K562 (cell line): ENCODE data around the gene NIPBL. TPM values are rescaled to one million over a fixed set of nuclear protein-coding genes. Genes with fewer than 3 reads are reported as not detected.

Experiments used
- ATAC-seq: fragments of 200-7000 bp; cut with Tn5 transposase; 3 replicates; pipeline ENCODE4 v1.9.1; 2020; ENCODE audit warnings: moderate library complexity
- BruUV-seq: library from RNA; stranded (reverse); fragments of 400-500 nt; replicated peaks from 2 replicates; lab custom pipeline; 2021; lab: Mats Ljungman, UMichigan
- CTCF ChIA-PET: fragments of 300-600 bp; formaldehyde crosslinking; extraction: SDS; loops from one replicate; lab custom pipeline; 2021; ENCODE audit warnings: low intra/inter-chr PET ratio; lab: Yijun Ruan, JAX
- POLR2A ChIA-PET: fragments of 300-600, 350-650 bp; sonication (Branson Sonifier 250); formaldehyde crosslinking; extraction: SDS; loops from one replicate; lab custom pipeline; 2021; ENCODE audit warnings: antibody characterized with exemption, inconsistent platforms; lab: Yijun Ruan, JAX
- DNase-seq, 4 experiments: peaks; one replicate each; pipeline versions ENCODE4 v3.0.0 to v3.0.0-alpha.2; 2011 to 2018; ENCODE audit warnings: low spot score in 3 of 4, mixed read lengths in 3 of 4; ENCODE audit errors: extremely low read depth in 1 of 4
- FAIRE-seq: peaks from 2 replicates; lab custom pipeline; 2011; peaks lifted over from hg19 to GRCh38; lab: Jason Lieb, UNC
- H2AFZ ChIP-seq: 2 replicates; pipeline ENCODE4 v1.6.0; 2011; ENCODE audit warnings: low read depth, low read length, control low read depth, inconsistent platforms
- H3K27ac ChIP-seq: fragments of 200-600 bp; 3 replicates; pipeline ENCODE4 v1.8.0; 2011; ENCODE audit warnings: low read depth, mild to moderate bottlenecking, control low read depth, inconsistent platforms, low read length, moderate library complexity, mixed read lengths; ENCODE audit errors: extremely low read depth
- H3K27me3 ChIP-seq, 2 experiments: fragments of 300-600 bp in 1 of 2; 2 replicates in 1 of 2; 3 replicates in 1 of 2; pipeline versions ENCODE4 v1.6.0 to v1.8.0; 2011; ENCODE audit warnings: inconsistent platforms in 2 of 2, low read length in 2 of 2, mild to moderate bottlenecking in 1 of 2, mixed read lengths in 1 of 2, moderate library complexity in 1 of 2; ENCODE audit not compliant: control insufficient read depth in 2 of 2, insufficient read depth in 2 of 2
- H3K36me3 ChIP-seq: fragments of 300-600 bp; 3 replicates; pipeline ENCODE4 v1.8.0; 2011; ENCODE audit warnings: mild to moderate bottlenecking, low read length, inconsistent platforms; ENCODE audit not compliant: control insufficient read depth, insufficient read depth
- H3K4me1 ChIP-seq, 2 experiments: fragments of 200-600 bp in 1 of 2; replicated peaks in 1 of 2; 2 replicates in 1 of 2; 3 replicates in 1 of 2; pipeline versions ENCODE4 v1.5.1 to v1.8.0; 2011; ENCODE audit warnings: inconsistent platforms in 2 of 2, low read length in 2 of 2, mild to moderate bottlenecking in 1 of 2, mixed read lengths in 1 of 2, moderate library complexity in 1 of 2; ENCODE audit not compliant: control insufficient read depth in 2 of 2, insufficient read depth in 2 of 2
- H3K4me2 ChIP-seq: 2 replicates; pipeline ENCODE4 v1.6.1; 2011; ENCODE audit warnings: low read length, control low read depth, inconsistent platforms, mixed read lengths; ENCODE audit not compliant: insufficient read depth
- H3K4me3 ChIP-seq: fragments of 200-600 bp; sonication (generic), shearing (Covaris generic); 2 replicates; pipeline ENCODE4 v1.5.1; 2016; ENCODE audit warnings: control low read depth, inconsistent platforms
- H3K79me2 ChIP-seq: fragments of 200-600 bp; 3 replicates; pipeline ENCODE4 v1.8.0; 2011; ENCODE audit warnings: low read length, inconsistent platforms; ENCODE audit not compliant: control insufficient read depth, insufficient read depth
- H3K9ac ChIP-seq, 2 experiments: 2 replicates each; pipeline versions ENCODE4 v1.6.0 to v1.6.1; 2011; ENCODE audit warnings: low read depth in 2 of 2, low read length in 2 of 2, control low read depth in 1 of 2, inconsistent platforms in 1 of 2, mild to moderate bottlenecking in 1 of 2, mixed read lengths in 1 of 2; ENCODE audit not compliant: insufficient read depth in 1 of 2
- H3K9me1 ChIP-seq: one replicate; pipeline ENCODE4 v1.6.0; 2011; ENCODE audit warnings: inconsistent platforms, mild to moderate bottlenecking, low read length, moderate library complexity; ENCODE audit not compliant: control insufficient read depth, insufficient read depth
- H3K9me3 ChIP-seq: replicated peaks from 2 replicates; pipeline ENCODE4 v1.5.1; 2011; ENCODE audit warnings: low read depth, low read length, inconsistent platforms; ENCODE audit not compliant: control insufficient read depth, insufficient read depth
- H4K20me1 ChIP-seq: replicated peaks from 2 replicates; pipeline ENCODE4 v1.6.1; 2011; ENCODE audit warnings: low read length, inconsistent platforms, mixed read lengths; ENCODE audit not compliant: control insufficient read depth, insufficient read depth
- ETS2 ChIP-seq: IDR thresholded peaks from 2 replicates; pipeline ENCODE4 v1.6.1; 2016; ENCODE audit warnings: borderline replicate concordance, missing genetic modification characterization, mild to moderate bottlenecking, moderate library complexity, missing compliant biosample characterization; ENCODE audit not compliant: poor library complexity, severe bottlenecking
- MCM7 ChIP-seq, 2 experiments: fragments of 450-650 bp; IDR thresholded peaks; 2 replicates each; pipeline ENCODE4 v1.6.1; 2016 to 2018
- MEIS2 ChIP-seq: fragments of 450-650 bp; IDR thresholded peaks from 2 replicates; pipeline ENCODE4 v1.6.1; 2014; ENCODE audit warnings: mild to moderate bottlenecking; ENCODE audit not compliant: partially characterized antibody
- PHF21A ChIP-seq: fragments of 450-650 bp; IDR thresholded peaks from 2 replicates; pipeline ENCODE4 v1.6.1; 2017; ENCODE audit warnings: low read depth, borderline replicate concordance
- RNF2 ChIP-seq: sonication (generic); IDR thresholded peaks from 2 replicates; pipeline ENCODE4 v1.6.1; 2016
- SIN3A ChIP-seq, 2 experiments: fragments of 150-350 bp in 1 of 2; IDR thresholded peaks; 2 replicates each; pipeline ENCODE4 v1.6.1; 2011 to 2016; ENCODE audit warnings: borderline replicate concordance in 2 of 2, low read depth in 2 of 2, low read length in 2 of 2, mild to moderate bottlenecking in 2 of 2, moderate library complexity in 2 of 2; ENCODE audit not compliant: control insufficient read depth in 1 of 2
- SUPT5H ChIP-seq: fragments of 450-650 bp; IDR thresholded peaks from 2 replicates; pipeline ENCODE4 v1.6.1; 2016
- TCF7 ChIP-seq: sonication (generic); IDR thresholded peaks from 2 replicates; pipeline ENCODE4 v1.6.1; 2016; ENCODE audit warnings: antibody characterized with exemption, borderline replicate concordance
- ZBTB17 ChIP-seq: fragments of 450-650 bp; formaldehyde crosslinking; IDR thresholded peaks from 2 replicates; pipeline ENCODE4 v1.4.0; 2020; ENCODE audit warnings: mild to moderate bottlenecking
- ZNF212 ChIP-seq: fragments of 450-650 bp; formaldehyde crosslinking; IDR thresholded peaks from 2 replicates; pipeline ENCODE4 v1.4.0; 2020; ENCODE audit warnings: mild to moderate bottlenecking
- ZNF274 ChIP-seq: IDR thresholded peaks from 2 replicates; pipeline ENCODE4 v1.6.1; 2011; ENCODE audit warnings: low read depth, mild to moderate bottlenecking, low read length, moderate library complexity, borderline replicate concordance
- ZNF583 ChIP-seq: fragments of 250-450 bp; sonication (Bioruptor Pico); IDR thresholded peaks from 2 replicates; pipeline ENCODE4 v1.4.0; 2020
- ZNF707 ChIP-seq: fragments of 250-450 bp; sonication (Bioruptor Pico); conservative IDR thresholded peaks from 2 replicates; pipeline ENCODE4 v1.8.0; 2022; ENCODE audit warnings: inconsistent platforms, mild to moderate bottlenecking, moderate library complexity
- WGBS: fragments of 100-300 bp; shearing (Covaris generic); methylation state at CpG from one replicate; pipeline ENCODE4 v1.1.6; 2016; ENCODE audit warnings: low coverage, mixed read lengths; ENCODE audit not compliant: insufficient coverage; ENCODE audit errors: missing lambda C conversion rate; 5-methylcytosine and 5-hydroxymethylcytosine counted together
- in situ Hi-C: fragments of 300-500 bp; cut with MboI; formaldehyde crosslinking; loops from 4 replicates; pipeline ENCODE4 v1.15.0; 2018; ENCODE audit warnings: inconsistent platforms, mixed read lengths
- intact Hi-C: fragments of 100-400 bp; cut with micrococcal nuclease; formaldehyde crosslinking; loops from 2 replicates; pipeline ENCODE4 v1.14.2; 2022
- polyA plus RNA-seq, 8 experiments: library from polyadenylated mRNA; depleted of rRNA in 4 of 8; stranded (reverse) in 5 of 8; unstranded in 3 of 8; fragments of >200 nt; fragmentation: Nextera tagmentation in 2 of 8; fragmentation: Illumina TruSeq in 1 of 8; extraction: Ambion mirVana in 2 of 8; extraction: Trizol in 1 of 8; gene quantifications; 2 replicates each; pipeline versions ENCODE4 v1.2.1 to v1.2.3, GENCODE V29; 2011 to 2014; ENCODE audit warnings: inconsistent platforms in 1 of 8, missing spikeins in 1 of 8
- total RNA-seq, 7 experiments: library from RNA; depleted of rRNA in 6 of 7; stranded (reverse); fragments of >200 nt in 6 of 7; fragmentation: Illumina TruSeq in 2 of 7; extraction: Trizol in 2 of 7; gene quantifications; 2 replicates each; pipeline versions ENCODE4 v1.2.1 to v1.2.3, GENCODE V29; 2011 to 2021; ENCODE audit warnings: low replicate concordance in 1 of 7
- TF ChIP-seq, protein P1 (sequence below): sonication (generic); formaldehyde crosslinking; IDR thresholded peaks from 2 replicates; pipeline ENCODE4 v1.9.0; 2022; ENCODE audit warnings: mild to moderate bottlenecking, missing genetic modification reagents

The NIPBL gene
- total and polyA plus RNA-seq, 9 of the 15 experiments (the other 6 are each of a cell fraction or from before 2014, with no cell fraction given), result 12.9 to 56.7 (median 38.9) TPM

DNA sequence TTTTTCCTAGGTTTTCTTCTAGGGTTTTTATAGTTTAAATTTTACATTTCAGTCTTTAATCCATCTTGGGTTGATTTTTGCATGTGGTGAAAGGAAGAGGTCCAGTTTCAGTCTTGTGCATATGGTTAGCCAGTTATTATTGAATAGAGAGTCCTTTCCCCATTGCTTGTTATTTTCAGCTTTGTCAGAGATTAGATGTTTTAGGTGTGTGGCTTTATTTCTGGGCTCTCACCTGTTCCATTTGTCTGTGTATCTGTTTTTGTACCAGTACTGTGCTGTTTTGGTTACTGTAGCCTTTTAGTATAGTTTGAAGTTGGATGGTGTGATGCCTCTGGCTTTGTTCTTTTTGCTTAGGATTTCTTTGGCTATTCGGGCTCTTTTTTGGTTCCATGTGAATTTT is 25.8 kb downstream of the NIPBL start:
- in situ Hi-C loops (no loop called here), intact Hi-C loops (no loop called here)
- H3K27me3 ChIP-seq, result no peaks in the 10 kb centered on the region
- no peak for TF ChIP-seq ZNF707 (CRISPR knock-in tag)
- no peak for TF ChIP-seq TCF7
- no peak for TF ChIP-seq ZNF274
- TF ChIP-seq ZNF212, result no peak
- TF ChIP-seq SIN3A (IDR thresholded peaks at IDR 0.05; ENCODE audit: borderline replicate concordance in 2 of 2, control insufficient read depth in 1 of 2, low read depth in 2 of 2, low read length in 2 of 2), result no peak
- TF ChIP-seq ZBTB17 (CRISPR knock-in tag), result no peak
- no peak for TF ChIP-seq ETS2 (tag)
- TF ChIP-seq PHF21A, result no peak
- no peak for TF ChIP-seq MCM7 (IDR thresholded peaks at IDR 0.05)
- TF ChIP-seq, protein P1, sequence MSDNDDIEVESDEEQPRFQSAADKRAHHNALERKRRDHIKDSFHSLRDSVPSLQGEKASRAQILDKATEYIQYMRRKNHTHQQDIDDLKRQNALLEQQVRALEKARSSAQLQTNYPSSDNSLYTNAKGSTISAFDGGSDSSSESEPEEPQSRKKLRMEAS (CRISPR knock-in tag), result no peak
- no peak for TF ChIP-seq ZNF583 (CRISPR knock-in tag)
- no peak for TF ChIP-seq RNF2
- TF ChIP-seq MEIS2, result no peak
- no peak for TF ChIP-seq SUPT5H
- no peak overlapping the region for H3K27ac ChIP-seq
- no TSS peak for BruUV-seq
- H3K9ac ChIP-seq, result no peak overlapping the region
- no peak overlapping the region for H3K4me3 ChIP-seq
- ChIA-PET POLR2A (no interaction called here), CTCF (no interaction called here)
- ATAC-seq (no peak), FAIRE-seq (no peak), DNase-seq (no peak)
- no peaks in the 10 kb centered on the region for H3K9me1 ChIP-seq
- 0 out of 5 replicates have a peak, but pooled peaks cover 0 to 4% of the 10 kb centered on the region in 2 experiments for H3K4me1 ChIP-seq
- H3K9me3 ChIP-seq, result no peaks in the 10 kb centered on the region
- no peaks in the 10 kb centered on the region for H3K36me3 ChIP-seq
- H2AFZ ChIP-seq, result no peak overlapping the region
- H3K79me2 ChIP-seq, result peaks cover 98% of the 10 kb centered on the region
- peaks cover 6% of the 10 kb centered on the region; the same call in 1 of the 2 replicates for H4K20me1 ChIP-seq
- H3K4me2 ChIP-seq, result no peak overlapping the region
- WGBS, result 47% methylated on average over 1 of the region's 1 CpG
